IMR-90 (cell line): ENCODE data around the gene CDK12. TPM values are rescaled to one million over a fixed set of nuclear protein-coding genes. Genes with fewer than 3 reads are reported as not detected.

Experiments used
- ATAC-seq: fragments of 200-7000 bp; cut with Tn5 transposase; 2 replicates; pipeline ENCODE4 v1.9.1; 2020; ENCODE audit warnings: low read depth, mild to moderate bottlenecking, moderate library complexity
- BruUV-seq: library from RNA; stranded (reverse); fragments of 400-500 nt; replicated peaks from 2 replicates; lab custom pipeline; 2021; lab: Mats Ljungman, UMichigan
- CTCF ChIA-PET: fragments of 300-600 bp; formaldehyde crosslinking; extraction: SDS; loops from one replicate; lab custom pipeline; 2021; ENCODE audit warnings: antibody characterized with exemption; lab: Yijun Ruan, JAX
- POLR2A ChIA-PET: fragments of 300-600 bp; sonication (Branson Sonifier 250); formaldehyde crosslinking; loops from one replicate; lab custom pipeline; 2022; ENCODE audit warnings: antibody characterized with exemption; ENCODE audit not compliant: unreplicated experiment; lab: Charles Lee
- DNase-seq: peaks from one replicate; pipeline ENCODE4 v3.0.0; 2013
- H2AFZ ChIP-seq: replicated peaks from 2 replicates; pipeline ENCODE3; 2013; ENCODE audit warnings: low read length, mild to moderate bottlenecking; ENCODE audit not compliant: poor library complexity
- H2AK5ac ChIP-seq: 2 replicates; pipeline ENCODE4 v1.6.1; 2013; ENCODE audit warnings: low read depth, low read length, inconsistent platforms
- H2AK9ac ChIP-seq: replicated peaks from 2 replicates; pipeline ENCODE3; 2013; ENCODE audit warnings: mild to moderate bottlenecking, low read depth, low read length, moderate library complexity; ENCODE audit not compliant: poor library complexity
- H2BK120ac ChIP-seq: 2 replicates; pipeline ENCODE4 v1.6.1; 2013; ENCODE audit warnings: low read depth, low read length, inconsistent platforms
- H2BK15ac ChIP-seq: 3 replicates; pipeline ENCODE4 v1.6.1; 2013; ENCODE audit warnings: low read depth, low read length, inconsistent platforms
- H2BK20ac ChIP-seq: 2 replicates; pipeline ENCODE4 v1.6.1; 2013; ENCODE audit warnings: low read depth, mild to moderate bottlenecking, inconsistent platforms, low read length, moderate library complexity
- H2BK5ac ChIP-seq: 2 replicates; pipeline ENCODE4 v1.6.1; 2013; ENCODE audit warnings: mild to moderate bottlenecking, low read depth, low read length, inconsistent platforms; ENCODE audit not compliant: poor library complexity, severe bottlenecking
- H3K14ac ChIP-seq: replicated peaks from 2 replicates; pipeline ENCODE4 v1.6.1; 2013; ENCODE audit warnings: low read depth, low read length, inconsistent platforms
- H3K18ac ChIP-seq: 2 replicates; pipeline ENCODE4 v1.6.1; 2013; ENCODE audit warnings: low read depth, low read length, control low read depth
- H3K23ac ChIP-seq: 2 replicates; pipeline ENCODE4 v1.6.1; 2013; ENCODE audit warnings: low read depth, low read length, inconsistent platforms
- H3K27ac ChIP-seq: 2 replicates; pipeline ENCODE4 v1.5.1; 2013; ENCODE audit warnings: mild to moderate bottlenecking, control low read depth, low read length; ENCODE audit not compliant: insufficient read depth
- H3K27me3 ChIP-seq: 2 replicates; pipeline ENCODE4 v1.6.1; 2013; ENCODE audit warnings: low read length; ENCODE audit not compliant: control insufficient read depth, insufficient read depth
- H3K36me3 ChIP-seq: 2 replicates; pipeline ENCODE4 v1.6.1; 2013; ENCODE audit warnings: low read length, mixed read lengths; ENCODE audit not compliant: control insufficient read depth, insufficient read depth
- H3K4ac ChIP-seq: 2 replicates; pipeline ENCODE4 v1.6.1; 2013; ENCODE audit warnings: low read depth, low read length, inconsistent platforms
- H3K4me1 ChIP-seq: 2 replicates; pipeline ENCODE4 v1.6.1; 2013; ENCODE audit warnings: low read length, mixed read lengths; ENCODE audit not compliant: control insufficient read depth, insufficient read depth
- H3K4me2 ChIP-seq: 2 replicates; pipeline ENCODE4 v1.6.1; 2013; ENCODE audit warnings: low read depth, mild to moderate bottlenecking, control low read depth, low read length, moderate library complexity
- H3K4me3 ChIP-seq: 2 replicates; pipeline ENCODE4 v1.5.1; 2013; ENCODE audit warnings: low read depth, mild to moderate bottlenecking, control low read depth, low read length, moderate library complexity; ENCODE audit not compliant: insufficient read depth
- H3K56ac ChIP-seq: 2 replicates; pipeline ENCODE4 v1.6.1; 2013; ENCODE audit warnings: low read length, inconsistent platforms; ENCODE audit not compliant: insufficient read depth; ENCODE audit errors: extremely low read depth
- H3K79me1 ChIP-seq, 2 experiments: 2 replicates each; pipeline ENCODE4 v1.6.1; 2013; ENCODE audit warnings: low read length in 2 of 2, inconsistent platforms in 1 of 2, low read depth in 1 of 2
- H3K9ac ChIP-seq: 2 replicates; pipeline ENCODE4 v1.6.1; 2013; ENCODE audit warnings: low read depth, low read length, control low read depth
- H3K9me1 ChIP-seq: 2 replicates; pipeline ENCODE4 v1.6.1; 2013; ENCODE audit warnings: low read length, inconsistent platforms; ENCODE audit not compliant: insufficient read depth
- H3K9me3 ChIP-seq: 2 replicates; pipeline ENCODE4 v1.6.1; 2013; ENCODE audit warnings: low read length; ENCODE audit not compliant: control insufficient read depth, insufficient read depth
- H4K20me1 ChIP-seq: 2 replicates; pipeline ENCODE4 v1.6.1; 2013; ENCODE audit warnings: low read length, inconsistent platforms; ENCODE audit not compliant: insufficient read depth
- H4K5ac ChIP-seq: 2 replicates; pipeline ENCODE4 v1.6.1; 2013; ENCODE audit warnings: mild to moderate bottlenecking, low read depth, low read length, control low read depth
- H4K8ac ChIP-seq, 2 experiments: 2 replicates each; pipeline ENCODE4 v1.6.1; 2013; ENCODE audit warnings: low read depth in 2 of 2, low read length in 2 of 2, control low read depth in 1 of 2, inconsistent platforms in 1 of 2
- H4K91ac ChIP-seq: 2 replicates; pipeline ENCODE4 v1.6.1; 2013; ENCODE audit warnings: low read depth, low read length, inconsistent platforms; ENCODE audit not compliant: insufficient read depth
- CEBPB ChIP-seq: IDR thresholded peaks from 2 replicates; pipeline ENCODE4 v1.6.1; 2012; ENCODE audit warnings: low read depth, low read length, improper control_type of control experiment
- CHD1 ChIP-seq: IDR thresholded peaks from 2 replicates; pipeline ENCODE4 v1.6.1; 2012; ENCODE audit warnings: low read depth, low read length, improper control_type of control experiment
- FOS ChIP-seq: fragments of 150-350 bp; IDR thresholded peaks from 2 replicates; pipeline ENCODE4 v1.6.1; 2016; ENCODE audit warnings: low read depth, low read length
- MAFK ChIP-seq: IDR thresholded peaks from 2 replicates; pipeline ENCODE4 v1.6.1; 2012; ENCODE audit warnings: low read depth, low read length, improper control_type of control experiment
- MAZ ChIP-seq: IDR thresholded peaks from 2 replicates; pipeline ENCODE4 v1.6.1; 2012; ENCODE audit warnings: low read depth, mild to moderate bottlenecking, low read length, improper control_type of control experiment, moderate library complexity, borderline replicate concordance
- MXI1 ChIP-seq: IDR thresholded peaks from 2 replicates; pipeline ENCODE4 v1.6.1; 2012; ENCODE audit warnings: low read depth, mild to moderate bottlenecking, low read length, moderate library complexity, borderline replicate concordance
- NFE2L2 ChIP-seq: fragments of 150-350 bp; IDR thresholded peaks from 2 replicates; pipeline ENCODE4 v1.6.1; 2016; ENCODE audit warnings: low read depth, mild to moderate bottlenecking, low read length
- POLR2A ChIP-seq: IDR thresholded peaks from 2 replicates; pipeline ENCODE4 v1.6.1; 2012; ENCODE audit warnings: mild to moderate bottlenecking, low read depth, low read length
- RAD21 ChIP-seq: IDR thresholded peaks from 2 replicates; pipeline ENCODE4 v1.6.1; 2012; ENCODE audit warnings: low read length, improper control_type of control experiment
- RCOR1 ChIP-seq: IDR thresholded peaks from 2 replicates; pipeline ENCODE4 v1.6.1; 2012; ENCODE audit warnings: mild to moderate bottlenecking, low read length, improper control_type of control experiment; ENCODE audit not compliant: insufficient replicate concordance
- RFX5 ChIP-seq: IDR thresholded peaks from 2 replicates; pipeline ENCODE4 v1.8.0; 2012; ENCODE audit warnings: low read depth, mild to moderate bottlenecking, low read length, moderate library complexity
- SMC3 ChIP-seq: fragments of 150-350 bp; IDR thresholded peaks from 2 replicates; pipeline ENCODE4 v1.6.1; 2016; ENCODE audit warnings: low read depth, mild to moderate bottlenecking, antibody characterized with exemption, low read length, moderate library complexity
- WGBS, 2 experiments: methylation state at CpG; one replicate each; pipeline versions ENCODE4 v1.1.5 to v1.1.7; 2013; ENCODE audit warnings: missing lambda C conversion rate in 2 of 2; ENCODE audit not compliant: insufficient read length in 1 of 2; ENCODE audit errors: extremely low coverage in 2 of 2; 5-methylcytosine and 5-hydroxymethylcytosine counted together
- dilution Hi-C: fragments of 300-500 bp; cut with HindIII; formaldehyde crosslinking; loops from one replicate; pipeline ENCODE4 v1.14.3; 2018; ENCODE audit warnings: low sequenced_read_pairs; ENCODE audit not compliant: unreplicated experiment
- in situ Hi-C: fragments of 300-500 bp; cut with MboI; formaldehyde crosslinking; loops from 3 replicates; pipeline ENCODE4 v1.14.3; 2019; ENCODE audit warnings: low sequenced_read_pairs, inconsistent platforms, mixed read lengths
- intact Hi-C: fragments of 100-400 bp; cut with micrococcal nuclease; formaldehyde crosslinking; loops from 2 replicates; pipeline ENCODE4 v1.10.0; 2022
- polyA plus RNA-seq, 3 experiments: library from polyadenylated mRNA; depleted of rRNA; stranded (reverse); fragments of >200 nt; gene quantifications; 2 replicates each; pipeline ENCODE4 v1.2.3, GENCODE V29; 2012; ENCODE audit warnings: low replicate concordance in 1 of 3
- total RNA-seq: library from RNA; depleted of rRNA; stranded (reverse); fragments of >200 nt; gene quantifications from 2 replicates; pipeline ENCODE4 v1.2.3, GENCODE V29; 2012
- TF ChIP-seq, protein P1 (sequence below): fragments of 150-350 bp; IDR thresholded peaks from 2 replicates; pipeline ENCODE4 v1.6.1; 2016; ENCODE audit warnings: low read depth, mild to moderate bottlenecking, low read length, moderate library complexity, borderline replicate concordance
- TF ChIP-seq, protein P2 (sequence below): conservative IDR thresholded peaks from 2 replicates; pipeline ENCODE4 v1.5.1; 2012; ENCODE audit warnings: mild to moderate bottlenecking, low read depth, low read length, improper control_type of control experiment
- TF ChIP-seq, protein P3 (sequence below): fragments of 150-350 bp; IDR thresholded peaks from 2 replicates; pipeline ENCODE4 v1.6.1; 2017; ENCODE audit warnings: mild to moderate bottlenecking, antibody characterized with exemption, low read length, low read depth

Gene CDK12
- total and polyA plus RNA-seq, 2 of the 4 experiments (the other 2 are of a cell fraction): 16.1 to 27.1 TPM

DNA sequence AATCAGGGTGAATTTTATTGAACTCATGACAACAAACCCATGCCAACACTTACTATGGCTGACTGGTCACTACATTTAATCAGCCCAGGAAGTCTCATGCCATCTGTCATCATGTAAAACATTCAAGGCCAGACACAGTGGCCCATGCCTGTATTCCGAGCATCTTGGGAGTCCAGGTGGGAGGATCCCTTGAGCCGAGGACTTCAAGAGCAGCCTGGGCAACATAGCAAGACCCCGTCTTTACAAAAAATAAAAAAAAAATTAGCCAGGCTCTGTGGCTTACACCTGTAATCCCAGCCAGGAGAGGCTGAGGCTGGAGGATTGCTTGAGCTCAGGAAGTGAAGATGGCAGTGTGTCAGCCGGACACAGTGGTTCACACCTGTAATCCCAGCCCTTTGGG, 5.4 kb upstream of the CDK12 start:
- Histone ChIP-seq H4K20me1 (no peaks in the 10 kb centered on the region), H2BK20ac (no peak overlapping the region), H4K91ac (no peak overlapping the region), H2AFZ (no peak overlapping the region), H3K27me3 (no peaks in the 10 kb centered on the region), H3K9ac (no peak overlapping the region), H3K9me3 (no peaks in the 10 kb centered on the region), H2BK120ac (no peak overlapping the region), H3K36me3 (no peaks in the 10 kb centered on the region), H3K9me1 (no peaks in the 10 kb centered on the region), H2BK15ac (no peak overlapping the region), H3K4me2 (no peak overlapping the region), H2AK5ac (no peak overlapping the region), H2AK9ac (no peak overlapping the region), H3K79me1 (peaks cover 6 to 9% of the 10 kb centered on the region in 2 experiments; a peak in 3 of 4 replicates), H3K4me3 (no peak overlapping the region), H3K4ac (no peak overlapping the region), H2BK5ac (no peak overlapping the region), H3K4me1 (no peaks in the 10 kb centered on the region; the same call in 1 of the 2 replicates), H3K18ac (no peak overlapping the region), H4K5ac (no peak overlapping the region), H3K27ac (no peak overlapping the region), H3K23ac (no peak overlapping the region), H3K56ac (no peak overlapping the region), H4K8ac (no peak overlapping the region), H3K14ac (no peak overlapping the region)
- no peak for TF ChIP-seq NFE2L2
- TF ChIP-seq, protein P1, sequence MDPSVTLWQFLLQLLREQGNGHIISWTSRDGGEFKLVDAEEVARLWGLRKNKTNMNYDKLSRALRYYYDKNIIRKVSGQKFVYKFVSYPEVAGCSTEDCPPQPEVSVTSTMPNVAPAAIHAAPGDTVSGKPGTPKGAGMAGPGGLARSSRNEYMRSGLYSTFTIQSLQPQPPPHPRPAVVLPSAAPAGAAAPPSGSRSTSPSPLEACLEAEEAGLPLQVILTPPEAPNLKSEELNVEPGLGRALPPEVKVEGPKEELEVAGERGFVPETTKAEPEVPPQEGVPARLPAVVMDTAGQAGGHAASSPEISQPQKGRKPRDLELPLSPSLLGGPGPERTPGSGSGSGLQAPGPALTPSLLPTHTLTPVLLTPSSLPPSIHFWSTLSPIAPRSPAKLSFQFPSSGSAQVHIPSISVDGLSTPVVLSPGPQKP: no peak
- TF ChIP-seq, protein P2, sequence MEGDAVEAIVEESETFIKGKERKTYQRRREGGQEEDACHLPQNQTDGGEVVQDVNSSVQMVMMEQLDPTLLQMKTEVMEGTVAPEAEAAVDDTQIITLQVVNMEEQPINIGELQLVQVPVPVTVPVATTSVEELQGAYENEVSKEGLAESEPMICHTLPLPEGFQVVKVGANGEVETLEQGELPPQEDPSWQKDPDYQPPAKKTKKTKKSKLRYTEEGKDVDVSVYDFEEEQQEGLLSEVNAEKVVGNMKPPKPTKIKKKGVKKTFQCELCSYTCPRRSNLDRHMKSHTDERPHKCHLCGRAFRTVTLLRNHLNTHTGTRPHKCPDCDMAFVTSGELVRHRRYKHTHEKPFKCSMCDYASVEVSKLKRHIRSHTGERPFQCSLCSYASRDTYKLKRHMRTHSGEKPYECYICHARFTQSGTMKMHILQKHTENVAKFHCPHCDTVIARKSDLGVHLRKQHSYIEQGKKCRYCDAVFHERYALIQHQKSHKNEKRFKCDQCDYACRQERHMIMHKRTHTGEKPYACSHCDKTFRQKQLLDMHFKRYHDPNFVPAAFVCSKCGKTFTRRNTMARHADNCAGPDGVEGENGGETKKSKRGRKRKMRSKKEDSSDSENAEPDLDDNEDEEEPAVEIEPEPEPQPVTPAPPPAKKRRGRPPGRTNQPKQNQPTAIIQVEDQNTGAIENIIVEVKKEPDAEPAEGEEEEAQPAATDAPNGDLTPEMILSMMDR: no peak
- TF ChIP-seq RFX5: no peak
- no peak for TF ChIP-seq SMC3
- TF ChIP-seq POLR2A: no peak
- no peak for TF ChIP-seq RAD21
- no peak for TF ChIP-seq RCOR1
- no peak for TF ChIP-seq CHD1
- TF ChIP-seq FOS: no peak
- TF ChIP-seq MXI1: no peak
- TF ChIP-seq CEBPB: no peak
- TF ChIP-seq, protein P3, sequence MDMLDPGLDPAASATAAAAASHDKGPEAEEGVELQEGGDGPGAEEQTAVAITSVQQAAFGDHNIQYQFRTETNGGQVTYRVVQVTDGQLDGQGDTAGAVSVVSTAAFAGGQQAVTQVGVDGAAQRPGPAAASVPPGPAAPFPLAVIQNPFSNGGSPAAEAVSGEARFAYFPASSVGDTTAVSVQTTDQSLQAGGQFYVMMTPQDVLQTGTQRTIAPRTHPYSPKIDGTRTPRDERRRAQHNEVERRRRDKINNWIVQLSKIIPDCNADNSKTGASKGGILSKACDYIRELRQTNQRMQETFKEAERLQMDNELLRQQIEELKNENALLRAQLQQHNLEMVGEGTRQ: no peak
- TF ChIP-seq MAZ: no peak
- no peak for TF ChIP-seq MAFK
- in situ Hi-C loops (no loop called here), intact Hi-C loops (no loop called here), dilution Hi-C loops (no loop called here)
- ATAC-seq (no peak), DNase-seq (no peak)
- no TSS peak for BruUV-seq
- WGBS, 2 experiments: no CpG with 5 or more reads among the region's 4 CpGs
- ChIA-PET CTCF (no interaction called here), POLR2A (no interaction called here)
